CD4-positive, alpha-beta T cell treated with Interleukin-12 subunit alpha and Interleukin-12 subunit beta, for 1 hour (primary cell): Measurements from ENCODE around the gene CHST15.

Experiments used
- DNase-seq: peaks from one replicate; pipeline ENCODE4 v3.0.0-alpha.2; 2020

CHST15 gene

GRCh38 chr10:124078714-124079113 is 14.7 kb downstream of the CHST15 start:
- DNase-seq: no peak

GRCh38 chr10:124078028-124078427 is 15.4 kb downstream of the CHST15 start:
- no peak for DNase-seq

GRCh38 chr10:124077208-124077993 is 16.0 kb downstream of the CHST15 start:
- DNase-seq: no peak

GRCh38 chr10:124076148-124076733 is 17.2 kb downstream of the CHST15 start:
- DNase-seq: no peak

- DNase-seq: no peak
Measured at GRCh38 chr10:124075231-124075955, 18.0 kb downstream of the CHST15 start.

GRCh38 chr10:124074501-124075109 is 18.8 kb downstream of the CHST15 start:
- DNase-seq: peak; percentile 16

GRCh38 chr10:124073978-124074377 is 19.4 kb downstream of the CHST15 start:
- no peak for DNase-seq

GRCh38 chr10:124072541-124072940 is 20.9 kb downstream of the CHST15 start:
- DNase-seq: no peak

GRCh38 chr10:124072106-124072505 is 21.3 kb downstream of the CHST15 start:
- DNase-seq: no peak

- DNase-seq: no peak
Measured at GRCh38 chr10:124071141-124071540, 22.3 kb downstream of the CHST15 start.

- DNase-seq: no peak
Measured at GRCh38 chr10:124070666-124071065, 22.7 kb downstream of the CHST15 start.

GRCh38 chr10:124069341-124070264 is 23.8 kb downstream of the CHST15 start:
- DNase-seq: no peak

- no peak for DNase-seq
Measured at GRCh38 chr10:124068929-124069328, 24.5 kb downstream of the CHST15 start.

- DNase-seq: no peak
Measured at GRCh38 chr10:124067825-124068400, 25.5 kb downstream of the CHST15 start.

GRCh38 chr10:124066781-124067714 is 26.4 kb downstream of the CHST15 start:
- DNase-seq: no peak

- DNase-seq: no peak
Measured at GRCh38 chr10:124066126-124066700, 27.2 kb downstream of the CHST15 start.

- no peak for DNase-seq
Measured at GRCh38 chr10:124065382-124066125, 27.8 kb downstream of the CHST15 start.

- peak; percentile 39 for DNase-seq
Measured at GRCh38 chr10:124064676-124065075, 28.7 kb downstream of the CHST15 start.

- no peak for DNase-seq
Measured at GRCh38 chr10:124063750-124064603, 29.4 kb downstream of the CHST15 start.
